ENCODE measurements around the gene TOMM20L. TPM values are rescaled to one million over a fixed set of nuclear protein-coding genes. Genes with fewer than 3 reads are reported as not detected.
"Not testable (repeated sequence)": the region's sequence is repeated elsewhere in the genome, so short reads cannot be mapped to it uniquely, and the experiment has no call there.

Gene TOMM20L
- not detected for total RNA-seq
- polyA plus RNA-seq (ENCODE audit: insufficient read length in 2 of 2) = 1 to 10 TPM in 1 of 2 donors, under 1 TPM in 1; 0.90 to 1.3 TPM
- long read RNA-seq, donor 1 = 0 reads
- long read RNA-seq, donor 2 = 0 reads
- long read RNA-seq, donor 3 = 0 reads
- long read RNA-seq, donor 4 = 0 reads

DNA sequence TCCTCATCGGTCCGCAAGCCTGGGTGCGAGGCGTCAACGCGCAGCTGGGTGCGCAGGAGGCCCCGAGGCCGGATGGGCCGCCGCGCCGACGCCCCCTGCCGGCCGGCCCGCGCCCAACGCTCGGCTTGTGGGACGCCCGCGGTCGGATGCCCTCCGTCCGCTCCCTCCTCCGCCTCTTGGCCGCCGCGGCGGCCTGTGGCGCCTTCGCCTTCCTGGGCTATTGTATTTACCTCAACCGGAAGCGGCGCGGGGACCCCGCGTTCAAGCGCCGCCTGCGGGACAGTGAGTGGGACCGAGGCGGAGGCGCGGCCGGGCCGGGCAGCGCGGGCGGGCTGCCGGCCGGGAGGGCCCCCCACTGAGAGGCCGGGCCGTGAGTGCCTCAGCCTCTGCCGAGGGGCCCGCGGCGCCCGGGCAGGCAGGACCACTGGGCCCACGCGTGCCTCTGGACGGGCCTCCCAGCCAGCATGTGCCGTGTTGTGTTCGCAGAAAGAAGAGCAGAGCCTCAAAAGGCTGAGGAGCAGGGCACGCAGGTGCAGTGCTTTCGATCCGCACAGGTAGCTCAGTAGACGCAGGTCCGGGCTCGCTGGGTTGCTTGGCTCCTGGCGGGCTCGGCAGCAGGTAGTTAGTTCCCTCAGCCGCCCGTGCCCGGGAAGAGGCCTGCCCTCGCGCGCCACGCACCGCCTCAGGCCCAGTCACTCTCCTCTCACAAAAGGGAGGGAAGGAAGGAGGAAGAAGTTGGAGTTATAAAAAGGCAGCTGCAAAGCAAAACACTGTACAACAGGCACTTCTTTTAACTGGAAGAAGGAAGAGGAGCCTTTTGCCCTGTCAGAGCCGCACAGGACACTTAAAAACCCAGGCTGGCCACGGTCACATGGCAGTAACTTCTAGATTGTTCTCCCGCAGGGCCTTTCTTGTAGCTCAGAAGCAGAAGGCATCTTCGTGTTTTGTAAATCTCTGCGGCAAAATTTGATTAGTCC lies at the start of gene TOMM20L:
Gene TOMM20L (plus strand): TSS at position 119 of the 977 bp plus-strand sequence. CDS start 28 bp downstream, at position 147.
- no peaks in the 10 kb centered on the region for H3K27me3 ChIP-seq (ENCODE audit: control insufficient read depth, insufficient read depth, low read length)
- H3K9me3 ChIP-seq (ENCODE audit: control insufficient read depth, insufficient read depth, low read length) = no peaks in the 10 kb centered on the region
- peak; percentile 13 to 82 (median 33) for DNase-seq (ENCODE audit: low read depth in 4 of 6, low spot score in 6 of 6)
- peak within 1 kb of the TSS; percentile 50 for H3K4me3 ChIP-seq (ENCODE audit: low read depth, low read length)
- 6% methylated on average over 76 of the region's 86 CpGs for WGBS (ENCODE audit: insufficient coverage)
- peaks cover 5% of the 10 kb centered on the region for H3K4me1 ChIP-seq (ENCODE audit: control insufficient read depth, insufficient read depth, low read length)
- peak within 1 kb of the TSS; percentile 57 for H3K27ac ChIP-seq (ENCODE audit: low read depth, low read length)
- no peaks in the 10 kb centered on the region for H3K36me3 ChIP-seq (ENCODE audit: control insufficient read depth, insufficient read depth, low read length)

GRCh38 chr14:58353516-58354299 lies 42.0 kb upstream of the TOMM20L start:
- H3K4me3 ChIP-seq (ENCODE audit: low read depth, low read length) = no peak overlapping the region
- DNase-seq (ENCODE audit: low read depth in 4 of 6, low spot score in 6 of 6) = no peak
- no peaks in the 10 kb centered on the region for H3K4me1 ChIP-seq (ENCODE audit: control insufficient read depth, insufficient read depth, low read length)
- no peaks in the 10 kb centered on the region for H3K9me3 ChIP-seq (ENCODE audit: control insufficient read depth, insufficient read depth, low read length)
- no peaks in the 10 kb centered on the region for H3K27me3 ChIP-seq (ENCODE audit: control insufficient read depth, insufficient read depth, low read length)
- H3K27ac ChIP-seq (ENCODE audit: low read depth, low read length) = no peak overlapping the region
- WGBS (ENCODE audit: insufficient coverage) = no CpG with 5 or more reads among the region's 4 CpGs
- H3K36me3 ChIP-seq (ENCODE audit: control insufficient read depth, insufficient read depth, low read length) = peaks cover 22% of the 10 kb centered on the region

GRCh38 chr14:58354808-58355207 lies 40.9 kb upstream of the TOMM20L start:
- H3K4me1 ChIP-seq (ENCODE audit: control insufficient read depth, insufficient read depth, low read length) = no peaks in the 10 kb centered on the region
- DNase-seq (ENCODE audit: low read depth in 4 of 6, low spot score in 6 of 6) = no peak
- no peak overlapping the region for H3K4me3 ChIP-seq (ENCODE audit: low read depth, low read length)
- H3K27me3 ChIP-seq (ENCODE audit: control insufficient read depth, insufficient read depth, low read length) = no peaks in the 10 kb centered on the region
- no peak overlapping the region for H3K27ac ChIP-seq (ENCODE audit: low read depth, low read length)
- WGBS (ENCODE audit: insufficient coverage) = 90% methylated on average over 1 of the region's 2 CpGs
- peaks cover 24% of the 10 kb centered on the region for H3K36me3 ChIP-seq (ENCODE audit: control insufficient read depth, insufficient read depth, low read length)
- H3K9me3 ChIP-seq (ENCODE audit: control insufficient read depth, insufficient read depth, low read length) = no peaks in the 10 kb centered on the region

- WGBS (ENCODE audit: insufficient coverage) = no CpG with 5 or more reads among the region's 1 CpG
- Histone ChIP-seq H3K4me1 (ENCODE audit: control insufficient read depth, insufficient read depth, low read length) (no peaks in the 10 kb centered on the region), H3K4me3 (ENCODE audit: low read depth, low read length) (no peak overlapping the region), H3K27me3 (ENCODE audit: control insufficient read depth, insufficient read depth, low read length) (no peaks in the 10 kb centered on the region), H3K9me3 (ENCODE audit: control insufficient read depth, insufficient read depth, low read length) (no peaks in the 10 kb centered on the region), H3K27ac (ENCODE audit: low read depth, low read length) (no peak overlapping the region), H3K36me3 (ENCODE audit: control insufficient read depth, insufficient read depth, low read length) (peaks cover 28% of the 10 kb centered on the region)
- no peak for DNase-seq (ENCODE audit: low read depth in 4 of 6, low spot score in 6 of 6)
Observed at GRCh38 chr14:58356268-58356667, 39.5 kb upstream of the TOMM20L start.

GRCh38 chr14:58362272-58362671 lies 33.5 kb upstream of the TOMM20L start:
- not testable (repeated sequence) for DNase-seq (ENCODE audit: low read depth in 4 of 6, low spot score in 6 of 6); H3K27ac ChIP-seq (ENCODE audit: low read depth, low read length); H3K27me3 ChIP-seq (ENCODE audit: control insufficient read depth, insufficient read depth, low read length); H3K4me1 ChIP-seq (ENCODE audit: control insufficient read depth, insufficient read depth, low read length); H3K4me3 ChIP-seq (ENCODE audit: low read depth, low read length); H3K9me3 ChIP-seq (ENCODE audit: control insufficient read depth, insufficient read depth, low read length)
- 83% methylated on average over 1 of the region's 1 CpG for WGBS (ENCODE audit: insufficient coverage)
- peaks cover 29% of the 10 kb centered on the region for H3K36me3 ChIP-seq (ENCODE audit: control insufficient read depth, insufficient read depth, low read length)

GRCh38 chr14:58362798-58363412 lies 32.8 kb upstream of the TOMM20L start:
- no peaks in the 10 kb centered on the region for H3K27me3 ChIP-seq (ENCODE audit: control insufficient read depth, insufficient read depth, low read length)
- H3K9me3 ChIP-seq (ENCODE audit: control insufficient read depth, insufficient read depth, low read length) = no peaks in the 10 kb centered on the region
- no peak overlapping the region for H3K27ac ChIP-seq (ENCODE audit: low read depth, low read length)
- H3K4me1 ChIP-seq (ENCODE audit: control insufficient read depth, insufficient read depth, low read length) = no peaks in the 10 kb centered on the region
- WGBS (ENCODE audit: insufficient coverage) = no CpG with 5 or more reads among the region's 3 CpGs
- H3K36me3 ChIP-seq (ENCODE audit: control insufficient read depth, insufficient read depth, low read length) = peaks cover 27% of the 10 kb centered on the region
- H3K4me3 ChIP-seq (ENCODE audit: low read depth, low read length) = no peak overlapping the region
- peak in 4 of 6 donors; percentile 7 to 76 (median 25) for DNase-seq (ENCODE audit: low read depth in 4 of 6, low spot score in 6 of 6)

GRCh38 chr14:58364316-58364715 lies 31.4 kb upstream of the TOMM20L start:
- Histone ChIP-seq H3K27me3 (ENCODE audit: control insufficient read depth, insufficient read depth, low read length) (no peaks in the 10 kb centered on the region), H3K27ac (ENCODE audit: low read depth, low read length) (no peak overlapping the region), H3K9me3 (ENCODE audit: control insufficient read depth, insufficient read depth, low read length) (no peaks in the 10 kb centered on the region), H3K36me3 (ENCODE audit: control insufficient read depth, insufficient read depth, low read length) (peaks cover 21% of the 10 kb centered on the region), H3K4me1 (ENCODE audit: control insufficient read depth, insufficient read depth, low read length) (no peaks in the 10 kb centered on the region), H3K4me3 (ENCODE audit: low read depth, low read length) (no peak overlapping the region)
- no peak for DNase-seq (ENCODE audit: low read depth in 4 of 6, low spot score in 6 of 6)
- 95% methylated on average over 2 of the region's 4 CpGs for WGBS (ENCODE audit: insufficient coverage)

GRCh38 chr14:58367296-58367695 lies 28.4 kb upstream of the TOMM20L start:
- Histone ChIP-seq H3K9me3 (ENCODE audit: control insufficient read depth, insufficient read depth, low read length) (no peaks in the 10 kb centered on the region), H3K36me3 (ENCODE audit: control insufficient read depth, insufficient read depth, low read length) (peaks cover 19% of the 10 kb centered on the region), H3K27me3 (ENCODE audit: control insufficient read depth, insufficient read depth, low read length) (no peaks in the 10 kb centered on the region), H3K4me3 (ENCODE audit: low read depth, low read length) (no peak overlapping the region), H3K4me1 (ENCODE audit: control insufficient read depth, insufficient read depth, low read length) (no peaks in the 10 kb centered on the region), H3K27ac (ENCODE audit: low read depth, low read length) (no peak overlapping the region)
- WGBS (ENCODE audit: insufficient coverage) = no CpG with 5 or more reads among the region's 3 CpGs
- peak in 1 of 6 donors; percentile 3 for DNase-seq (ENCODE audit: low read depth in 4 of 6, low spot score in 6 of 6)

DNA sequence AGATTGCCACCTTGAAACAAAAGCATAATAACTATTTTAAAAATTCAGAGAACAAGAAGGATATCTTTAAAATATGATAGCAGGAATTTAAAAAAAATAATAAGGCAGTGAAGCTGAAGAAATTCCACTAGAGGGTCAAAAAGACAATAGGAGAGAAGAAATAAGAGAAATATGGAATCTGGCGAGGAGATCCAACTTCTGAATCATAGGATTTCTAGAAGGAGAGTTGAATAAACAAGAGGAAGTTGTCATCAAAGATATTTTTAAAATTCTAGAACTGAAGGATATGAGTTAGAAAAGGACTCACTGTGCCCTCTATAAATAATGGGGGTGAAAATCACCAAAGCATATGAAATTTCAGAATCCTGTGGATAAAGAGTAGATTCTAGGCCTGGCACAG lies 26.8 kb upstream of the TOMM20L start:
- no peaks in the 10 kb centered on the region for H3K27me3 ChIP-seq (ENCODE audit: control insufficient read depth, insufficient read depth, low read length)
- H3K9me3 ChIP-seq (ENCODE audit: control insufficient read depth, insufficient read depth, low read length) = no peaks in the 10 kb centered on the region
- WGBS (ENCODE audit: insufficient coverage) = no CpG with 5 or more reads among the region's 1 CpG
- H3K36me3 ChIP-seq (ENCODE audit: control insufficient read depth, insufficient read depth, low read length) = peaks cover 12% of the 10 kb centered on the region
- H3K4me1 ChIP-seq (ENCODE audit: control insufficient read depth, insufficient read depth, low read length) = no peaks in the 10 kb centered on the region
- DNase-seq (ENCODE audit: low read depth in 4 of 6, low spot score in 6 of 6) = no peak
- no peak overlapping the region for H3K27ac ChIP-seq (ENCODE audit: low read depth, low read length)
- no peak overlapping the region for H3K4me3 ChIP-seq (ENCODE audit: low read depth, low read length)

All from spinal cord (tissue), 10 donors.